HG02763 (cell line): ENCODE data around the gene MPND.
A peak's percentile ranks its signal among the peaks of the same experiment; 100 is the strongest.

Experiments used
- ATAC-seq: cut with Tn5 transposase; IDR thresholded peaks from one replicate; pipeline ENCODE4 v1.9.1; 2021; ENCODE audit warnings: mild to moderate bottlenecking, moderate library complexity; ENCODE audit not compliant: unreplicated experiment

The MPND gene

DNA sequence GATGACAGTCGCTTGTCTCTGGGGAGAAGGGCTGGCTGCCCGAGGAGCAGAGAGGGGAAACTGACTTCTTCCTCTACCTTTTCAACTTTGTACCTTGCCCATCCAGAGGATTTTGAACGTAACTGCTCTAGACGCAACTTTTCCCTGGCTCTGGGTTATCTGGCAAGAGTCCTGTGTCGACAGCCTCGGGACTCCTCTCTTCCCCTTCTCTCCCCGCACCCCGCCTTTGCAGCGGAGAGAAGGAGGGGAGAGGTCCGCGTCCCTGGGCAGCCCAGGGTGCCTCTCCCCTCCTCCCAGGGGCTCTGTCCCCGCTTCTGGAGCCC, 56.4 kb downstream of the MPND start:
- ATAC-seq, result peak; percentile 8

DNA sequence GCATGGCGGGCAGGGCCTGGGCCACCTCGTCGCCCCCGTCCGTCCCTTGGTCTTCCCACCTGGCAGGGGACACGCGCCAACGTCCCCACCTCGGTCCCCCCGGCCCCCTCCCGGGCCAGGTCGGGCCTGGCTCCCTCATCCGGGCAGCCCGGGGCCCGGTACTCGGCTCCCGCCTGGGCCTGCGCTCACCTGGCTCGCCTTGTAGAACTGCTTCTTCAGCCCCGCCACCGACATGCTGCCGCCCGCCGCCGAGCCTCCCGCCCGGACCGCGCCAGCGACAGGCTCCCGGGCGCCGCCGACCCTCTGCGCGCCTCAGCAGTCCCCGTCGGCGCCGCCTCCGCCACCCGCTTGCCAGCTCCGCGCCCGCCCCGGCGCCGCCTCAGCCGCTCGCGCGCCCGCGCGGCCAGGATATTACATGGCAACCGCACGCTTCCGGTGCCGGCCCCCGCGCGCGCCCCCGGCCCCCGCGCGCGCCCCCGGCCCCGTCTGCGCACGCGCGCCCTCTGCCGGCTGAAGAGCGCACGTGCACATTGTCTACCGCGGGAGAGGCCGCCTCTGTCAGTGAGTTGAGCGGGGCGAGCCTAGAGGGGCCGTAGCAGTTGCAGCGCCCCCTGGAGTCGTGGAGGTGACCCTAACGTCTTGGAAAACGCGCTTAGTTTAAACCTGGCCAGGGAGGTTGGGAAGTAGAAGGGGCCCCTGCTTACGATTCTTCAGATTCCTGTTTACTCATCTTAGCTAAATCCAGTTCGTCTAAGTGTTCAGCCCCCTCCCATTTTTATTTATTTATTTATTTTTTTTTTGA, 57.0 kb downstream of the MPND start, which contains the start of gene SH3GL1:
Gene SH3GL1, minus strand, starts transcription at position 413 of the 802 bp plus-strand sequence. Its CDS starts 179 bp downstream, at position 234.
- ATAC-seq, result peak; percentile 54

- ATAC-seq, result no peak
These were observed 58.4 kb downstream of the MPND start for GRCh38 chr19:4401769-4402170.

DNA sequence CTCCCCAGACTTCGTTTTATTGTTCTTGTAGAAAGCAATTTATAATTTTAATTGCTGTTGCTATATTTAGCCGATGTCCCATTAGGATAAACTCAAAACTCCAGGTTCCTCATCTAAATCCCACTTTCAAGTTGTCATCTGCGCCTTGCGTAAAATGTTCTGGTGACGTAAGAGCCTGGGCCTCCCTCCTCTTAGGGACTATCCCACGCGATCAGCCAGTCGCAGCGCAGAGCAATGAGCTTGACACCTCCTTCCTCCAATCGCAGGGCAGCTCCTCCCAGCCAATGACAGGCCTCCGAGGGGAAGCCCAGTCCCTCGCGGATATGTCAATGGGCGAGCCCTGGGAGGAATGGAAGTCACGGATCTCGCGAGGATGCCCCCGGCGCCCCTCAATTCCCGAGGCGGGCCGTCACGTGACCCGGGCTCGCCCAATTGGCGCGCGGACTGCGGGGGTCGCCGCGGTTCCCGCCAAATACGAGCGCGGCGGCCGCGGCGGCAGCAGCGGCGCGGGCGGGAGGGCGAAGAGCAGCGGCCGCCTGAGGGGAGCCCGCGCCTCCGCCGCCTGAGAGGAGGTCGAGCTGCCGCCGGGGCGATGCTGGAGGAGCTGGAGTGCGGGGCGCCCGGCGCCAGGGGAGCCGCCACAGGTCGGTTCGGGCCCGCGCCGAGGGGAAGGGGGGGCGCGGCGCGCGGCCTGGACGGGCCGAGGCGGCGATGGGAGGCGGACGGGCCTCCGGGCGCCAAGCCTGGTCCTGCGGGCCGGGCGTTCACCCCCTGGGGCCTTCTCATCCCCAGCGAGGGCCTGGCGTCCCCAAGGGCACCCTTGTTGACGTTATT, 59.0 kb downstream of the MPND start, which contains the start of gene CHAF1A:
Gene CHAF1A, plus strand, starts transcription at position 470 of the 834 bp plus-strand sequence. Its CDS starts 123 bp downstream, at position 593.
- ATAC-seq, result peak; percentile 76

DNA sequence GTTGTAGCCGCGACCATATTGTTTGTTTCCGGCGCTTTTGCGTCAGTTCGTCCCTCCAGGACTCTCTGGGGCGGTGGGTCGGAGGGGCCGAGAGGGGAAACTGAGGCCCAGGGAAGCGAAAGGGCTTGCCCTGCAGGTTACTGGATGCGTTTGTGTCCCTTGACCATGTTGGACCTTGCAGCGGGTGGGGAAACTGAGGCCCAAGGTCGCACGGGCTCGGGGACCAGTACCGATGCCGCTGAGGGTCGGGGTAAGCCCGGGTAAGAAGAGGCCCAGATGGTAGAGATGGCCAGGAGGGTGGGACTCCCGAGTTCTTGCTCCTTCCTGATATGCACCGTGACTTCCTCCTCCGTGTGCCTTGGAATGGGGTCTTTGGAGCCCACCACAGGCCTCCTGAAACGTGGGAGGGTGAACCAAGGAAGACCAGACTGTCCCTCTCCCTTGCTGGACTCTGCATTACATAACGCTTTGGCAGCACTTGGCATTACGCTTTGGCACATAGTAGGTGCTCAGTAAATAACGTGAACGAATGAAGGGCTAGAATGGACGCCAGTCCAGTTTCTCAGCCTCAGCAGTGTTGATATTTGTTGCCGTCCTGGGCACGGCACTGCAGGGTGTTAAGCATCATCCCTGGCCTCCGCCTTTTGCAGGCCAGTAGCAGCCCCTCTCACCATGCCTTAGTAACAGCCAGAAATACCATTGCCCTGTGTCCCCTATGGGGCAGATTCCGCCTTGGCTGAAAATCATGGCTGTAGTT, 59.8 kb downstream of the MPND start:
- ATAC-seq, result no peak

DNA sequence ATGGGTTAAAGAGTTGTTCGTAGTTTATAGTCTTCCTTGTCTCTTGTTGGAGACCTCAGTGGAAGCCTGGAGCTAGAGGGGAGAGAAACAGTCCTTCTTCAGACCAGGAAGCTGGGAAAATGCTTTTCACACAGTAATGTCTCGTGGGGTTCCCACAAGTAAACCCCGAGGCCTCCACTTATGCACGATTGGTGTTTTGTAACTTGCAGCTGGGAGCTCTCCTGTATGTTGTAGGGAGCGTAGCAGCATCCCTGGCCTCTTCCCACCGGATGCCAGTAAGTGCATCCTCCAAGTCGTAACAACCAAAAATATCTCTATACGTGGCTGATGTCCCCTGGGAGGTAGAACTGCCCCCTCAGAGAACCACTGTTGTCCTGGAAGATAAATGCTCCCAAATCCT, 62.6 kb downstream of the MPND start:
- no peak for ATAC-seq

- ATAC-seq, result no peak
These were observed 63.3 kb downstream of the MPND start for GRCh38 chr19:4406626-4407025.

GRCh38 chr19:4409123-4409933, 66.0 kb downstream of the MPND start:
- ATAC-seq, result no peak
